ENCODE measurements around the gene SUGCT. TPM values are rescaled to one million over a fixed set of nuclear protein-coding genes. Genes with fewer than 3 reads are reported as not detected.

Gene SUGCT
- total RNA-seq, 1 experiment from 2014 or later, result 4.6 TPM

- ChIA-PET POLR2A (interaction anchor here (0.7 kb wide), 1 partner anchor 100 kb away, joined by 5 read pairs; no protein-coding TSS in a partner anchor), CTCF (no interaction called here)
- no peak overlapping the region for H3K4me3 Mint-ChIP-seq
- H3K36me3 Mint-ChIP-seq, result no peaks in the 10 kb centered on the region
- DNase-seq (ENCODE audit: low spot score) (no peak), ATAC-seq (no peak)
- no peak for TF ChIP-seq TEAD4 (CRISPR knock-in tag; IDR thresholded peaks at IDR 0.05)
- TF ChIP-seq ZNF219 (CRISPR knock-in tag; IDR thresholded peaks at IDR 0.05; ENCODE audit: borderline replicate concordance), result no peak
- no peak for TF ChIP-seq MXD4 (CRISPR knock-in tag; IDR thresholded peaks at IDR 0.05; ENCODE audit: borderline replicate concordance)
- no peak for TF ChIP-seq RORB (CRISPR knock-in tag; IDR thresholded peaks at IDR 0.05)
- TF ChIP-seq, protein P1, sequence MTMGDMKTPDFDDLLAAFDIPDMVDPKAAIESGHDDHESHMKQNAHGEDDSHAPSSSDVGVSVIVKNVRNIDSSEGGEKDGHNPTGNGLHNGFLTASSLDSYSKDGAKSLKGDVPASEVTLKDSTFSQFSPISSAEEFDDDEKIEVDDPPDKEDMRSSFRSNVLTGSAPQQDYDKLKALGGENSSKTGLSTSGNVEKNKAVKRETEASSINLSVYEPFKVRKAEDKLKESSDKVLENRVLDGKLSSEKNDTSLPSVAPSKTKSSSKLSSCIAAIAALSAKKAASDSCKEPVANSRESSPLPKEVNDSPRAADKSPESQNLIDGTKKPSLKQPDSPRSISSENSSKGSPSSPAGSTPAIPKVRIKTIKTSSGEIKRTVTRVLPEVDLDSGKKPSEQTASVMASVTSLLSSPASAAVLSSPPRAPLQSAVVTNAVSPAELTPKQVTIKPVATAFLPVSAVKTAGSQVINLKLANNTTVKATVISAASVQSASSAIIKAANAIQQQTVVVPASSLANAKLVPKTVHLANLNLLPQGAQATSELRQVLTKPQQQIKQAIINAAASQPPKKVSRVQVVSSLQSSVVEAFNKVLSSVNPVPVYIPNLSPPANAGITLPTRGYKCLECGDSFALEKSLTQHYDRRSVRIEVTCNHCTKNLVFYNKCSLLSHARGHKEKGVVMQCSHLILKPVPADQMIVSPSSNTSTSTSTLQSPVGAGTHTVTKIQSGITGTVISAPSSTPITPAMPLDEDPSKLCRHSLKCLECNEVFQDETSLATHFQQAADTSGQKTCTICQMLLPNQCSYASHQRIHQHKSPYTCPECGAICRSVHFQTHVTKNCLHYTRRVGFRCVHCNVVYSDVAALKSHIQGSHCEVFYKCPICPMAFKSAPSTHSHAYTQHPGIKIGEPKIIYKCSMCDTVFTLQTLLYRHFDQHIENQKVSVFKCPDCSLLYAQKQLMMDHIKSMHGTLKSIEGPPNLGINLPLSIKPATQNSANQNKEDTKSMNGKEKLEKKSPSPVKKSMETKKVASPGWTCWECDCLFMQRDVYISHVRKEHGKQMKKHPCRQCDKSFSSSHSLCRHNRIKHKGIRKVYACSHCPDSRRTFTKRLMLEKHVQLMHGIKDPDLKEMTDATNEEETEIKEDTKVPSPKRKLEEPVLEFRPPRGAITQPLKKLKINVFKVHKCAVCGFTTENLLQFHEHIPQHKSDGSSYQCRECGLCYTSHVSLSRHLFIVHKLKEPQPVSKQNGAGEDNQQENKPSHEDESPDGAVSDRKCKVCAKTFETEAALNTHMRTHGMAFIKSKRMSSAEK (CRISPR knock-in tag; IDR thresholded peaks at IDR 0.05; ENCODE audit: borderline replicate concordance), result no peak
- no peak for TF ChIP-seq JAZF1 (CRISPR knock-in tag; IDR thresholded peaks at IDR 0.05)
- H3K27me3 Mint-ChIP-seq (ENCODE audit: low read depth), result no peaks in the 10 kb centered on the region
- H3K27ac Mint-ChIP-seq, result no peak overlapping the region
- H3K4me1 Mint-ChIP-seq, result no peaks in the 10 kb centered on the region
- H3K9me3 Mint-ChIP-seq, result no peaks in the 10 kb centered on the region; the same call in 1 of the 2 replicates
Measured at GRCh38 chr7:40656349-40656748, 521.5 kb downstream of the SUGCT start.

DNA sequence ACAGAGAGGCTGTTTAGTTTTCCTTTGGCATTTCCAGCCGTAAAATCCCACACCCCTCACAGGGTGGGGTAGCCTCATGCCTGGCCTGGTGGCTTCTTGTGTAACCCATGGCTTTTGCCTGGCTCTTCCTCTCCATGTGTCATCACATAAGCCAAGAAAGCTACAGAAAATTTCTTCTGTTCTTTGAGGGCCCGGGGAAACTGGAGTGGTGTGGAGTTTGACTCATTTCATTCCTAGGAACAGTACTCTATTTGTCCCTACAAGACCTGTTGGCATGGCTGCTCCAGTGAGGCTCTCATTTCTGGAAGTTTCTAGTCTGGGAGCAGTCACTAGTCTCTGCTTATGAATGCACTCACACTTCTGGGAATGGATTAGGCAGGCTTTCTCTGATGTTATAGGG is 523.9 kb downstream of the SUGCT start:
- CTCF ChIA-PET, result no interaction called here
- H3K9me3 Mint-ChIP-seq, result no peaks in the 10 kb centered on the region
- H3K27me3 Mint-ChIP-seq (ENCODE audit: low read depth), result no peaks in the 10 kb centered on the region
- POLR2A ChIA-PET, result no interaction called here
- DNase-seq (ENCODE audit: low spot score) (no peak), ATAC-seq (no peak)
- no peak overlapping the region for H3K4me3 Mint-ChIP-seq
- TF ChIP-seq IRF2 (CRISPR knock-in tag; IDR thresholded peaks at IDR 0.05; ENCODE audit: borderline replicate concordance, low read depth) (no peak), E2F5 (CRISPR knock-in tag; IDR thresholded peaks at IDR 0.05) (no peak), CREM (CRISPR knock-in tag; IDR thresholded peaks at IDR 0.05) (no peak), EMX1 (CRISPR knock-in tag; IDR thresholded peaks at IDR 0.05) (no peak), TEAD1 (CRISPR knock-in tag; IDR thresholded peaks at IDR 0.05) (no peak), NFYB (CRISPR knock-in tag; conservative IDR thresholded peaks at IDR 0.05; ENCODE audit: low read depth) (no peak)
- no peaks in the 10 kb centered on the region for H3K36me3 Mint-ChIP-seq
- no peak overlapping the region for H3K27ac Mint-ChIP-seq
- 0 out of 2 replicates have a peak, but pooled peaks cover 4% of the 10 kb centered on the region for H3K4me1 Mint-ChIP-seq

- H3K27me3 Mint-ChIP-seq (ENCODE audit: low read depth), result no peaks in the 10 kb centered on the region
- no peaks in the 10 kb centered on the region for H3K36me3 Mint-ChIP-seq
- ChIA-PET CTCF (no interaction called here), POLR2A (no interaction called here)
- TF ChIP-seq ZBTB21 (CRISPR knock-in tag; IDR thresholded peaks at IDR 0.05; ENCODE audit: borderline replicate concordance), result no peak
- no peak for TF ChIP-seq CDX4 (CRISPR knock-in tag; IDR thresholded peaks at IDR 0.05; ENCODE audit: borderline replicate concordance)
- ATAC-seq (no peak), DNase-seq (ENCODE audit: low spot score) (no peak)
- no peak overlapping the region for H3K27ac Mint-ChIP-seq
- H3K4me1 Mint-ChIP-seq, result 0 out of 2 replicates have a peak, but pooled peaks cover 4% of the 10 kb centered on the region
- no peak overlapping the region for H3K4me3 Mint-ChIP-seq
- H3K9me3 Mint-ChIP-seq, result no peaks in the 10 kb centered on the region
Measured at GRCh38 chr7:40659231-40659630, 524.4 kb downstream of the SUGCT start.

DNA sequence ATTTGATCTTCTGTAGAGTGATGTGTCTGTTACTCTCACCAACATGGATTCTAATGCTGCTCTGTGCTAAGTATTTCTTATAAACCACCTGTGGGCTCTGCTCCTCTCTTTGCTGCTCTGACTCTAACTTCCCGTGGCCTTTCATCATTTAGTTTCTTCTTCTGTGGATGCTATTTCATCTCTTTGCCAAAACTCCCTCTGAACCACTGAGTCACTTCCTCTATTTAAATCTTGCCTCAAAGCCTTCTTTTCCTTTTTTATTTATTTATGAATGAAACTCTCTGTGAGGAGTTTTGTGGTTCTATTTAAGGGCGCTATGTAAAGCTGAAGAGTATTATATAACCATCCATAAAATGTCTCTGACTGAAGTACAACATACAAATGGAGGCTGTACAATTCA is 538.5 kb downstream of the SUGCT start:
- TF ChIP-seq GRHL2 (CRISPR knock-in tag; IDR thresholded peaks at IDR 0.05; ENCODE audit: insufficient replicate concordance, severe bottlenecking), result no peak
- TF ChIP-seq USF2 (CRISPR knock-in tag; IDR thresholded peaks at IDR 0.05), result no peak
- TF ChIP-seq ZNF121 (CRISPR knock-in tag; IDR thresholded peaks at IDR 0.05), result no peak
- Mint-ChIP-seq H3K4me1 (no peaks in the 10 kb centered on the region), H3K4me3 (no peak overlapping the region), H3K27ac (no peak overlapping the region), H3K9me3 (no peaks in the 10 kb centered on the region), H3K36me3 (no peaks in the 10 kb centered on the region), H3K27me3 (ENCODE audit: low read depth) (no peaks in the 10 kb centered on the region)
- DNase-seq (ENCODE audit: low spot score) (no peak), ATAC-seq (no peak)
- POLR2A ChIA-PET, result no interaction called here
- CTCF ChIA-PET, result no interaction called here
